EL (cell line): ENCODE measurements around the gene SMG7.
"Not testable (repeated sequence)": the region's sequence is repeated elsewhere in the genome, so short reads cannot be mapped to it uniquely, and the experiment has no call there.

Experiments used
- DNase-seq: peaks from one replicate; pipeline ENCODE4 v3.0.0-alpha.2; 2016

SMG7 gene, protein sequence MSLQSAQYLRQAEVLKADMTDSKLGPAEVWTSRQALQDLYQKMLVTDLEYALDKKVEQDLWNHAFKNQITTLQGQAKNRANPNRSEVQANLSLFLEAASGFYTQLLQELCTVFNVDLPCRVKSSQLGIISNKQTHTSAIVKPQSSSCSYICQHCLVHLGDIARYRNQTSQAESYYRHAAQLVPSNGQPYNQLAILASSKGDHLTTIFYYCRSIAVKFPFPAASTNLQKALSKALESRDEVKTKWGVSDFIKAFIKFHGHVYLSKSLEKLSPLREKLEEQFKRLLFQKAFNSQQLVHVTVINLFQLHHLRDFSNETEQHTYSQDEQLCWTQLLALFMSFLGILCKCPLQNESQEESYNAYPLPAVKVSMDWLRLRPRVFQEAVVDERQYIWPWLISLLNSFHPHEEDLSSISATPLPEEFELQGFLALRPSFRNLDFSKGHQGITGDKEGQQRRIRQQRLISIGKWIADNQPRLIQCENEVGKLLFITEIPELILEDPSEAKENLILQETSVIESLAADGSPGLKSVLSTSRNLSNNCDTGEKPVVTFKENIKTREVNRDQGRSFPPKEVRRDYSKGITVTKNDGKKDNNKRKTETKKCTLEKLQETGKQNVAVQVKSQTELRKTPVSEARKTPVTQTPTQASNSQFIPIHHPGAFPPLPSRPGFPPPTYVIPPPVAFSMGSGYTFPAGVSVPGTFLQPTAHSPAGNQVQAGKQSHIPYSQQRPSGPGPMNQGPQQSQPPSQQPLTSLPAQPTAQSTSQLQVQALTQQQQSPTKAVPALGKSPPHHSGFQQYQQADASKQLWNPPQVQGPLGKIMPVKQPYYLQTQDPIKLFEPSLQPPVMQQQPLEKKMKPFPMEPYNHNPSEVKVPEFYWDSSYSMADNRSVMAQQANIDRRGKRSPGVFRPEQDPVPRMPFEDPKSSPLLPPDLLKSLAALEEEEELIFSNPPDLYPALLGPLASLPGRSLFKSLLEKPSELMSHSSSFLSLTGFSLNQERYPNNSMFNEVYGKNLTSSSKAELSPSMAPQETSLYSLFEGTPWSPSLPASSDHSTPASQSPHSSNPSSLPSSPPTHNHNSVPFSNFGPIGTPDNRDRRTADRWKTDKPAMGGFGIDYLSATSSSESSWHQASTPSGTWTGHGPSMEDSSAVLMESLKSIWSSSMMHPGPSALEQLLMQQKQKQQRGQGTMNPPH

DNA sequence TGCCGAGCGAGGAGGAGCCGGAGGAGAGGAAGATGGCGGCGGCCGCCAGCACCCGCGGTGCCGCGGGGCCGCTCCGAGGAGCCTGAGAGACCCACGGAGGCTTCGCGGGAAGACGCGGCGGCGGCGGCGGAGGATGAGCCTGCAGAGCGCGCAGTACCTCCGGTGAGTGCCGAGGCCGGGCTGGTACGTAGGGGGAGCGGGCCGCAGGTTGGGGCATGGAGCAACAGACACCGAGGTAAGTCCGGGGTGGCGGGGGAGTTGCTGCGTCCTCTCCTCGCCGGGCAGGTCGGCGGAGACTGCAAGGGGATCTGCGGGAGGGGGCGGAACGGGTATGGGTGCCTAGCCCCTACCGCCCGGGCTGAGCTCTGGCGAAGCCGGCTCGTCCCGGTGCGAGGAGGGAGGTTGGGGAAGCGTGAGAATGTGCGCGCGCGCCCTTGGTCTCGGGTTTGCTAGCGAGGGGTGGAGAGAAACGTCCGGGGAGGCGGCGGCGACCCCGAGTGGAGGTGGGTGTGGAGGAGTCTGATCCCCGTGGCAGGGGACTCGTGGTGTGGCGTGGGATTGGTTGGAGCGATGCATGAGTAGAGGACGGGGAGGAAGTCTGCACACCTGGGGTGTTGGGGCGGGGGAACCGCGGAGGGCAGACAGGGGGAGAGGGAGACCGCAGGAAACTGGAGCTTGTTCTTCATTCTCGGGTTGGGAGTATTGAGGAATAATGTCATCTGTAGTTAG, at the start of gene SMG7:
Gene SMG7 (plus strand): TSS at position 12 of the 729 bp plus-strand sequence. CDS start 122 bp downstream, at position 134.
- DNase-seq, result peak; percentile 41

DNA sequence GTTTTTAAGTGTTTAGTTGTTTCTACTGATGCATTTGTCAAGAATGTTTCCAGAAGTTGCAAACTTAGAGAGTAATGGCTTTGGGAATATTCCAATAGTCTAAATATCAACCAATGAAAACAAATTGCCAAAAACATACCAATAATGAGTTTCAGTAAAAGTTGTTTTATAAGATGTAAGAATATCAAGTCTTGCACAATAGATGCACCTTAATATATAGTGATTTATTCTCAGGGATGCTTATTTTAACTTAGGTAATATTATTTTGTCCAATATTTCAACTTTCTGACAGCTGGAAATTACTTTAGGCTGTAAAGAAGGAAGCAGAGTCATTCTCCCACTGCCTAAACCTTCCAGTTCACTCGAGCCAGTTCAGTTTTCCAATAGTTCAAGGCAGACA, 48.8 kb upstream of the SMG7 start:
- DNase-seq, result no peak

DNA sequence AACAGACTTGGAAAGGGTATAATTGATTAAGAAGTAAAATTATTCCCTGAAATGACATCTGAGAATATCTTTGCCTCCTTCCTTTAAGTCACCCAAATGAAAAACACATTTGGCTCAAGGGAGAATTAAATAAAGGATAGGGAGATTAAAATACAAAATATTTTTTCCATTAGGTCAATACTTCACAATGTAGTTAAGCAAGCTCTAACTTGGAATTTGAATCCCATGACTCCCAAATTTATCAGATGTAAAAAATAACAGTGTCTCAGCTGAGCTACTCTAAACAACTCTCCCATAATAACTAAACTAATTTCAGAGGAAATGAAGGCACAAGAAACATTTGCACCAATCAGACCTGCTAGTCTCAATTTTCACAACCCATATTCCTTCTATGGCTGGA, 47.6 kb upstream of the SMG7 start:
- DNase-seq, result no peak

DNA sequence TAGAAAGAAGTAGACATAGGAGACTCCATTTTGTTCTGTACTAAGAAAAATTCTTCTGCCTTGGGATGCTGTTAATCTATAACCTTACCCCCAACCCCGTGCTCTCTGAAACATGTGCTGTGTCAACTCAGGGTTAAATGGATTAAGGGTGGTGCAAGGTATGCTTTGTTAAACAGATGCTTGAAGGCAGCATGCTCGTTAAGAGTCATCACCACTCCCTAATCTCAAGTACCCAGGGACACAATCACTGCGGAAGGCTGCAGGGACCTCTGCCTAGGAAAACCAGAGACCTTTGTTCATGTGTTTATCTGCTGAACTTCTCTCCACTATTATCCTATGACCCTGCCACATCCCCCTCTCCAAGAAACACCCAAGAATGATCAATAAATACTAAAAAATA, 44.7 kb upstream of the SMG7 start:
- not testable (repeated sequence) for DNase-seq

DNA sequence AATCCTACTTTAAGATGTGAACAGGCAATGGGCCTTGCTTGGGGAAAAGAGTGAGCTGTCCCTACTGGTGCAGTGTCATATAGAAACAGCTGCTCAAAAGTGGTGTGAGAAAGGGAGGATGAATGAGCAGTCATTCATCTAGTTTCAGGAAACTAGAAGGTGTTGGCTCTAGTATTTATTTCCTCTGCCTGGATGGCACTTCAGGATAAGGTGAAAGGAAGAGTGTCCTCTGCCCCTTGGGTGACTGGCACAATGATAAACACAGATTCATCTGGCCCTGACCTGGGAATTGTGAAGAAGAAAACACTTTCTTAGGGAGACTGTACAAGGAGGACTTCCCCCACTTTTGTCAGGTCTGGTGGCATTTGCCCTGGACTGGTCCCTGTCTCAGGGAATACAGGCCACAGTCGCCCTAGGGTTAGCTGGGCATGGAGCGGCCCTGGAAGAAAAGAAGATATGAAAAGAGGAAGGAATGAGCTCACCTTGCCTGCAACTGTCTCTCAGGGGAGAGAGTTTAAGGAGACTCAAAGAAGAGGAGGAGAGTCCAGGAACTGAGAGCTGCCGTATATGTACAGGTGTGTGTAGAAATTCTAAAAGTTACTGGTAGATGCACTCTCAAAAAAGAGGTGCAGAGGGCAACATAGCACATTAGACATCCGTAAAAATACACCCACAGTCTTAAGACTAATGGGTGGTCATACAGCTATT, 40.3 kb upstream of the SMG7 start:
- DNase-seq, result no peak

DNA sequence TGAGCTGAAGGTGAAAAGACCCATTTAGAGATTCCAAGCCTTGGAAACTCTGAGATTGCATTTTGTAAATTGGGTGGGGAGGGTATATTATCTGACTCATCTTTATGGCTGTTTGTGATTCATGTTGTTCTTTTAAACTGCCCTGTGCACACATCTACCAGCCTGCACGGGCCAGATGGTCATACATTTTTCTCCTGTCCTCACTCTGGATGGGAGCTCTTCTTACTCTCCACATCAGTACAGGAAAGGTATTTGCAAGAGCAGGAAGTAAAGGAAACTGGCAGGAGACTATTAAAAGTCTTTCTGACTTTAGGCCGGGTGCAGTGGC, 39.8 kb upstream of the SMG7 start:
- peak; percentile 41 for DNase-seq

DNA sequence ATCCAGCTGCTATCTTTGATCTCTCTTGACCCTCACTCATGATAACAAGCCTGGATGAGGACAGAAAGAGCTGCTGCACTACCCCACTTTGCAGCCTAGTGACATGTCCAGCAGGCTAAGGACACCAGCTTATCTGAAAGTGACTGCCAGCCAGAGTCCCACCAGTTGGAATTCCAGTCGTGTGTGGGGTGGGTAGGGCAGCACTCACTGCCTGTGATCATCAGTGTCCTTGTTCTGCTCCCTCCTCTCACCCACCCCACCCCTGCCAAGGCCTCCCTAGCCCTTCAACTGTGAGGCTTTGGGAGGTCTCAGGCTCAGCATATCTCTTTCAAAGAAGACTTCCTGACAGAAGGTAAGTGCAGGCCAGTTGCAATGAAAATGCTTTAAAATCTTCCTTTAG, 38.6 kb upstream of the SMG7 start:
- DNase-seq, result no peak

DNA sequence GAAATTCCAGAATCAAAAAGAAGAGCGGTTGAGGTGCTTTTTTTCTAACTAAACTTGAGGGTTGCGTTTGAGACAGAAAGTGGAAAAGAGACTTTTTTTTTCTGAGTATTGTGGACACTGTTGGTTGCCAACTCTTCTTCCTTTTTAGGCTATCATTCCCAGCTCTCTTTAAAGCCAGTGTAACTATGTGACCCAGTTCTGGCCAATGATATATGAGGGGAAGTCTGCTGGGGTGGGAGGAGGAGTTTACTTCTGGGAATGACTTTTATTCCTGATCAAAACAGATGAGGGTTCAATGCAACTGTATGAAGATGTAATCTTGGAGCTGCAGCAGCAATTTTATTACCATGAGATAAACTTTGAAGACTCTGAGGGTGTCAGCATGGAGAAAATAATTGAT, 36.8 kb upstream of the SMG7 start:
- DNase-seq, result no peak

DNA sequence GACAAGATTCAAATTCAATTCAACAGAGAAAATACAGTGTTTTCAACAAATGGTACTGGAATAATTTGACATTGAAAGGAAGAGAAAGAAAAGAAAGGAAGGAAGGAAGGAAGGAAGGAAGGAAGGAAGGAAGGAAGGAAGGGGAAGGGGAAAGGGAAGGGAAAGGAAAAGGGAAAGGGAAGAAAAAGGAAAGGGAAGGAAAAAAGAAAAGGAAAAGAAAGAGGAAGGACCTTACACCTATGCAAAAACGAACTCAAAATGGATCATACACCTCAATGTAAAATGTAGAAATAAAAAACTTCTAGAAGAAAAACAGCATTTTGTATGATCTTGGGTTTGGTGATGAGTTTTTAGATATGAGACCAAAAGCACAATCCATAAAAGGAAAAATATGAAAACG, 34.2 kb upstream of the SMG7 start:
- DNase-seq, result no peak

DNA sequence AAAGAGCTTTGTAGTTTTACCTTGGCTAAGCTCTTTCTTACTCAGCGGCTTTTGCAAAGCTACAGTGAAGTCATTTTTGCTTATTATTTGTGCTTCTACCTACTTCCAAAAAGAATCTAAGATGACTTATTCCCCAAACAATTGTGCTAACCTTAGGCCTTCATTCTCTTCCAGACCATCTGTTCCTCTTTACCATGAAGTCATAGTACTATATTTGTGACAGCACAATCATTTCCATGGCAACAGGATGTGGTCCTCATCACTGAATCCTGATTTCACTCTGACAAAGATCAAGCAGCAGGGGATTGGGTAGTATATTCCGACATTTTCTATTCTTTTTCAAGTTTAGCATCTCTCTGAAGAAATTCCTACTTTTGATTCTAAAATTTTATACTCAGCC, 29.3 kb upstream of the SMG7 start:
- DNase-seq, result no peak

DNA sequence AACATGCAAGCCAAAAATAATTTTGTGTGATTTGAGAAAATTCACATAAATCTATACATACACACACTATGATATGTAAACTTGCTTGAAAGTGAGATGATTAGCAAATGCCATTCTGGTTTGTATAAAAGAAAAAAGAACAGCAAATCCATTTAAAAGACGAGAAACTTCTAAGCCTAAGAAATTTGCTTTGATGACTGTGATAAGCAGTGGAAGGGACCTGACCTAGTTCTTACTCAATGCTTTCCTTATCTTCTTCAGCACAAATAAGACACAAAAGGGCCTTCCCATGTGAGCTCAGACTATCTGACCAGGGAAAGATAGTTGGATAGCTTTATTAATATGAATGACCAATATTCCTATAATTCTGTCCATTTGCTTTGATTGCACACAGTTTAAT, 28.8 kb upstream of the SMG7 start:
- no peak for DNase-seq

DNA sequence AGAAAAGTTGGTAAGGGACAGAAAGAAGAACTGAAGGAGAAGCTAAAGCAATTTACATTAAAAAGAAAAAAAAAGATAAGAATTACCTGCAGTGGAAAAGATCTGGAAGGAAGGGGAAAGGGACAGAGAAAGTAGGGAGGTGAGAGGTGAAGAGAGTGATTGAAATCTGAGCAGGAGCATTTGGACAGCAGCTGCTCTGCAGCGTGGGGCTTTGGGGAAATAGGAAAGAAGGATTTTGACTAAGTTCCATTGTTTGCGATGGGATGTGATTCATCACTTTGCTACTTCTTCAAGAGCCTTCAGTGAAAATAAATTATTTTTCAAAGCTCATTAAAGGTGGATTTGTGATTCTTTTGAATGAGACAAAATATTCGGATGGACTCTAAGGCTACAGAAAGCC, 28.1 kb upstream of the SMG7 start:
- DNase-seq, result peak; percentile 25

DNA sequence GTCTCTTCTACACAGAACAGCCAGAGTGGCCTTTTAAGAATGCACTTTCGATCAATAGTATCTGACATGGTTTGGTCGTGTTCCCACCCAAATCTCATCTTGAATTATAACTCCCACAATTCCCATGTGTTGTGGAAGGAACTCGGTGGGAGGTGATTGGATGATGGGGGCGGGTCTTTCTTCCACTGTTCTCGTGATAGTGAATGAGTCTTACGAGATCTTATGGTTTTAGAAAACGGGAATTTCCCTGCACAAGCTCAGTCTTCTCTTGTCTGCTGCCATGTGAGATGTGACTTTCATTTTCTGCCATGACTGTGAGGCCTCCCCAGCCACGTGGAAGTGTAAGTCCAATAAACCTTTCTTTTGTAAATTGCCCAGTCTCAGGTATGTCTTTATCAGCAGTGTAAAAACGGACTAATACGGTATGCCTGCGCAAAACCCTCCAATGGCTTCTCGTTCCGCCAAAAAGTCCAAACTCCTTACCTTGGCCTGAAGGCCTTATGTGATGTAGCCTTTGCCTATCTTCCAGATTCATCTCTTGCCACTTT, 23.0 kb upstream of the SMG7 start:
- DNase-seq, result no peak

DNA sequence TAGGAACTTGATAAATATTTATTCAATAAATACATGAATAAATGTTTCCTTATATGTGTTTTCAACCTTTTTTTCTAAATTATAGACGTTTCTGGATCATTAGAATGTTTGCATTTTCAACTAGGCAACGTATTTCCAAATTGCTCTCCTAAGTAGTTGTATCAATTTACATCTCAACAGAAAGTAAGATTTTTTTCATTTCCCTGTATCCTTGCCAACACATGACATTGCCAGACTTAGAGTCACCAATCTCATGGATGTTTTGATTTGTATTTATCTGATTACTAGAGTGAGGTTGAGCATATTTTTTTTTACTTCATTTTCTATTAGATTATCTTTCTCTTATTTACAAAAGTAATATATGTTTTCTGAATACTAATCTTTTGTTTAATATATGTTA, 22.2 kb upstream of the SMG7 start:
- no peak for DNase-seq

DNA sequence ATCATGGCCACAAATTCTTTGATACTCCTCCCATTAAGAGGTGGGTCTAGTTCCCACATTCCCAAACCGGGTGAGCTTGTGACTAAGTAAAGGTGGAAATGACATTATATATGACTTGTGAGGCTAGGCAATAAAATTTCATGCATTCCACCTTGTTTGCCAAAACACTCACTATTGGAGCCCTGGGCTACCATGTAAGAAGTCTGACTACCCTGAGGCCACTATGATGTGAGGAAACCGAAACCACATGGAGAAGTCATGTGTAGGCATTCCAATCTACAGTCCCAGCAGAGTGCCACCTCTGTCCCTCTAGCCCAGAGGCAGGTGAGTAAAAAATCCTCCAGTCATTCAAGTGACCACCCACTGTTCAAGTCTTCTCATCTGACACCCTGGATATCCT, 17.9 kb upstream of the SMG7 start:
- peak; percentile 77 for DNase-seq

DNA sequence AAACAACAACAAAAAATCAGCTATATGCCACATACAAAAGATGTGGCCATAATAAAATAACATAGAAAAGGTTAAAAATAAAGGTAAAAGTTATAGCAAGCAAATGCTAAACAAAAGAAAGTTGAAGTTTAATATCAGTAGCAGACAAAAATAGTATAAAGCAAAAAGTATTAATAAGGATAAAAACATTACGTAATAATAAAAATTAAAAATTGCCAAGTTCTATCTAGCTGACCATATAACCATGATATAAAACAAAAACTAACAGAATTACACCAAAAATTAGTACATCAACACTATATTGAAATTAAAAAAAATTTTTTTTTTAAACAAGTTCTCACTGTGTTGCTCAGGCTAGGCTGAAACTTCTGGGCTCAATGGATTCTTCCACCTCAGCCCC, 15.5 kb upstream of the SMG7 start:
- DNase-seq, result no peak

DNA sequence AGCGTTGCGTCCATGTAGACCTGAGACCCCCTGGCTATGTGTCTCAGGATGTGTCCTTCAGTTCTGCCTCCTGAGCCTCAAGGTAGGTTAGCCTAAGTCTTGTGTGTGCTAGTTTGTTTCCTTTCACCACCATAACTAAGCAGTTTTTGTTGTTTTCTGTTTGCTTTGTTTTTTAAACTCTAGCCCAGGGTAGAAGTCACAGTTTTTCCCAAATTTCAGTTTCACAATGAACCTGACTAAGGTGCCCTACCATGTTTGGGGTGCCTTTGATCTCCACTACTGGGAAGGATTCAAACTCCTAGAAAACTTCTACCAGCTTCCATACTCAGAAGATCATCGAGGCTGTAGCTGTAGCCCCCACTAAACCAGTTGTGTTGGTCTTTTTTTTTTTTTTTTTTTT, 14.8 kb upstream of the SMG7 start:
- no peak for DNase-seq

DNA sequence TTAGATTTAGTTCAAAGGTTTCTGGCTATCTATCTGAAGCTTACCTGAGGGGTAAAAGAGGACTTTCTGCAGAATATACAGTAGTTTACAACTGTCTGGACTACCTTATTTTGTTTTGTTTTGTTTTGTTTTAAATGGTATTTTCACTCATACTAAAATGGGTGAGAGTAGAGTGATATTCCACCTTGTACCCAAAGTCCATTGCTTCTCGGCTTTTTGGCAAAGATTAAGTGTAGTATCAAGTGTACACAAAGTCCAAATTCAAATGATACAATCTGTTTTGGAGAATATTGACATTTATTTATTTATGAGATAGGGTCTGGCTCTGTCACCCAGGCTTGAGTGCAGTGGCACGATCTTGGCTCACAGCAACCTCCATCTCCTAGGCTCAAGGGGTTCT, 11.7 kb upstream of the SMG7 start:
- DNase-seq, result no peak

DNA sequence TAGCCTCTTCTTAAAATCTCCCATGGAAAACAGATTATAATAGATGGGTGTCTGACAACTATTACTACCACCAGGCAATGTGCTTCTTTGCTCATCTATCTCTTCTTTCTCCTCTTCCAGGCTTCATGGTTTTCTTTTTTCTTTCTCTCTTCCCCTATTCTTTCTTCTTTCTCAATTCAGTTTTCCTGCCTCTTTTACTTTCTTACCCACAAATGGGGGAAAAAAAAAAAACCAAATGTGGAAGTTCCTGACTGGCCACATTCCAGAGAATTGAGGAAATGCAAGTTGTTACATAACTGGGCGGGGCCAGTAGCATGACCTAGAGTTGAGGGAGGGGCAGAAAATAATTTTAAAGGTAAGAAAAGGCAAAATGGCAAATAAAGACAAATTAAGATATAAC, 10.9 kb upstream of the SMG7 start:
- peak; percentile 36 for DNase-seq

DNA sequence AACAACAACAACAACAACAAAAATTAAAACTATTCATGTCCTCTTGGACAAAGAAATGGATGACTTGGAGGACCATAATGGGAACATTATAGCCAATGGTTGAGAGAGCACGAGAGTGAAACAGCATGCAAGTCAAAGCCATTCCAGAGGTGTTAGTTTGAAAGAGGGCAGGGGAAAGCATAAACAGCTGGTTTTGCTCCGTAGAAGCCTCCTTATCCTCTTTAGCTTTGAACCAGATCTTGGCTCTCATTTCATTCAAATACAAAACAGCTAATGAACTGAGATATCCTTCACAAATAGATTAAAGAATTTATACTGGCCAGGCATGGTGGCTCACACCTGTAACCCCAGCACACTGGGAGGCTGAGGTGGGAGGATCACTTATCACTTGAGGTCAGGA, 8.7 kb upstream of the SMG7 start:
- no peak for DNase-seq

DNA sequence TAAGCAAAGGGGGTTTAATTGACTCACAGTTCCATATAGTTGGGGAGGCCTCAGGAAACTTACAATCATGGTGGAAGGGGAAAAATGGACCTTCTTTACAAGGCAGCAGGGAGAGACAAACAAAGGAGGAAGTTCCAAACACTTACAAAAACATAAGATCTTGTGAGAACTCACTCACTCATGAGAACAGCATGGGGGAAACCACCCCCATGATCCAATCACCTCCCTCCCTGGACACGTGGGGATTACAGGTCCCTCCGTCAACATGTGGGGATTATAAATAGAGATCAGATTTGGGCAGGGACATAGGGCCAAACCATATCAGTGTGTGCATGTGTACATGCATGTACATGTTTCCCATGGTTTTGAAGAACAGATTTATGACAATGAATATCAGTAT, 5.5 kb upstream of the SMG7 start:
- DNase-seq, result no peak

DNA sequence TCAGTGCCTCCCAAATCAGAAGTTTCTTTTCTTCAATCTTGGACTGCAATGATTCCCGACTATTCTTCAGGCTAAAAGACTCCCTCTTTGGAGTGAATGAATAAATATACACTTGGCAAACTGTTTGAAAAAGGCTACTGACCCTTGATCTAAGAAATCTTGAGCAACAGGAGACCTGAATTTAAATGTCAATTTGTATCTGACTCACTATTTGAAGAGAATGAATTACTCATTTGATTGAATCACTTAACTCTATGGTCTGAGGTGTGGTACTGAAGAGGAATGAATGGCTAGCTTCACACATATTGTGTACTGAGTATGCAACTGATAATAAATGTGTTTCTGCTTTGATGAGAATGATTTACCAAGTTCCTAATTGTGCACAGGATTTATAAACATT, 4.6 kb upstream of the SMG7 start:
- DNase-seq, result no peak
